ENCODE measurements around the gene TBCE.
A peak's percentile ranks its signal among the peaks of the same experiment; 100 is the strongest.

TBCE gene, protein sequence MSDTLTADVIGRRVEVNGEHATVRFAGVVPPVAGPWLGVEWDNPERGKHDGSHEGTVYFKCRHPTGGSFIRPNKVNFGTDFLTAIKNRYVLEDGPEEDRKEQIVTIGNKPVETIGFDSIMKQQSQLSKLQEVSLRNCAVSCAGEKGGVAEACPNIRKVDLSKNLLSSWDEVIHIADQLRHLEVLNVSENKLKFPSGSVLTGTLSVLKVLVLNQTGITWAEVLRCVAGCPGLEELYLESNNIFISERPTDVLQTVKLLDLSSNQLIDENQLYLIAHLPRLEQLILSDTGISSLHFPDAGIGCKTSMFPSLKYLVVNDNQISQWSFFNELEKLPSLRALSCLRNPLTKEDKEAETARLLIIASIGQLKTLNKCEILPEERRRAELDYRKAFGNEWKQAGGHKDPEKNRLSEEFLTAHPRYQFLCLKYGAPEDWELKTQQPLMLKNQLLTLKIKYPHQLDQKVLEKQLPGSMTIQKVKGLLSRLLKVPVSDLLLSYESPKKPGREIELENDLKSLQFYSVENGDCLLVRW

DNA sequence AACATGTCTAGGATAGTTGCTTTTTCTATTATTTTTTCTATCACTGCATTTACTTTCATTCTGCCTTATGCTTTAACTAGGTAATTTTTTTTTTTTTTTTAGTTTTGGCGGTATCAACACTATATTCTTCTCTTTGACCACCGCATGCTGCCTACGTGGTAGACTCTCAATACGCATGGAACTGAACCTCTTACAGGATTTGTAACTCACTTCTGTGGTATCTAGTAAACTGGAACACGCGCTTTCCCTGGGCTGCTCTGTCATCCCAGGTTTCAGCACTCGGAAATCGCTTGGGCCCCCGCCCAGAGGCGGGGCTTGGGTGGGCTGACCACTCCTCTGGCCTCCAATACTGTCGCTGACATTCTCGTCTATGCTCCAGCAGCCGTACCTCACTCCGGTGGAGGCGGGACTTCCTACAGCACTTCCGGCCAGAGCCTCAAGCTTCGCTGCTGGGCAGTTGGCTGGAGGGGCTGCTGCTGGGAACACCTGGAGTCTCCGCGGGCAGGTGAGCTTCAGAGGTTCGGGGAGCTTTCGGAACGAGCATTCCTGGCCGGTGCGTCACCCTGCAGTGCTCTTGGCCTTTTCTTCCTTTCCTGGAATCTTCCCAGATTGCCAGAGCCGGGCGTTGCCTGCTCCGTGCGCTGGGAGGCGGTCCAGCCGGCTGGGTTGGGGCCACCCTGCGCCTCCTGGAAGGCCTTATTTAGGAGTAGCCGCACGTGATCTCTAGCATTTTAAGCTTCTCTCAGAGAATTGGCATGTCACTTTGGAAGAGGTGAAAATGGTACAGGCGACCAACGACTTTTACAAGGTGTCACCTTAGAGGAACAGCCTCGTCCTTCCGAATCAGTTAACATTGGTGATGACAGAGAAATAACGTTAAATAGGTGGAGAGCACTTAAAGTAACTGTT, at the start of gene TBCE:
Gene TBCE, plus strand, starts transcription at position 428 of the 909 bp plus-strand sequence. CDS start 12,623 bp downstream, outside the sequence.
- peak; percentile 93 for FAIRE-seq

DNA sequence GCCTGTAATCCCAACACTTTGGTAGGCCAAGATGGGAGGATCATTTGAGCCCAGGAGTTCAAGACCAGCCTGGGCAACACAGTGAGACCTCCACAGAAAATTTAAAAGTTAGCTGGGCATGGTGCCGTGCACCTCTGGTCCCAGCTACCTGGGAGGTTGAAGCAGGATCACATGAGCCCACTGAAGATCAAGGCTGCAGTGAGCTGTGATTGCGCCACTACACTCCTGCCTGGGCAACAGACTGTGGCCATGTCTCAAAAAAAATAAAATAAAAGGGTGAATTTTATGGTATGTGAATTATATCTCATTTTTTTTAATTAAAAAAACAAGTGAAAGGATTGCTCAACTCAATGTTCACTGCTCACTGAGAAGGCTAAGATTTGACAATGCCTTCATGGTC, 48.0 kb upstream of the TBCE start:
- no peak for FAIRE-seq

DNA sequence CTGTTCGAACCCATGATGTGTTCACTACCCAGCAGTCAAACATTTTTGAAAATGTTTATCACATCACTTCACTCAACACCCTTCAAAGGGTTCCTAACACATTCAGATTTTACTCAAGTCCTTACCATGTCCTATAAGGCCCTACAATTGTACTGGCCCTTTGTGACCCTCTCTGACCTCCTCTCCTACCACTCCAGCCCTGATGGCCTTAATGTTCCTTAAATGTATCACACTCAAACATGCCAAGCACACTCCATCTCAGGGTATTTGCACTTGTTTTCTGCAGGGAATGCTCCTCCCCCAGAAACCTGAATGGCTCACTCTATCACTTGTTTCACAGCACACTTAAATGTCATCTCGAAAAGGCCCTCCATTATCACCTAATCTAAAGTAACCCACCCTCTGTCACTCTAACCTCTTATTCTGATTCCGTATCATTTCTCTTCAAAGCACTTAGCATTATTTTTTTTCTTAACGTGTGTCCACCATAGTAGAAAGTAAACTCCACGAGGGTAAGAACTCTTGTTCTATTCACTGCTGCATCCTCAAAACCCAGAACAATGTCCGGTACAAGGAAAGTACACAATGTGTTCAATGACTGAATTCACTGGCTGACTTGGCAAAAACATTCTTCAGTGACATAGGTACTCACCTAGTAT, 46.6 kb upstream of the TBCE start:
- no peak for FAIRE-seq

DNA sequence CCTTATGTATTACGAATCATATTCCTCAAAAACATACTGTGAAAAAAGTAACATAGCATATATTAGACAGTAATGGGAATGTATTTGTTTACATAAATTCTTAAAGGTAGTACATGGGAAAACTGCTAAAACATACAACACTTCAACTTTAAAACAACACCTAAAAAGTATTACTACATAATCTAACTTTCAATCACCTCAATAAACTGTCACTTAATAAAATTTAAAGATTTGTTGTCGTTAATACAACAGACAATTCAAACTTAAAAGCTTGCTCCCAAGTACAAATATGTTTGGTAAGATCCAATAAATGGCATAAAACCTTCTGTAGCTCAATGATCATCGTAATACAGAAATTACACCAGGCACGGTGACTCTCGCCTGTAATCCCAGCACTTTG, 42.9 kb upstream of the TBCE start:
- no peak for FAIRE-seq

DNA sequence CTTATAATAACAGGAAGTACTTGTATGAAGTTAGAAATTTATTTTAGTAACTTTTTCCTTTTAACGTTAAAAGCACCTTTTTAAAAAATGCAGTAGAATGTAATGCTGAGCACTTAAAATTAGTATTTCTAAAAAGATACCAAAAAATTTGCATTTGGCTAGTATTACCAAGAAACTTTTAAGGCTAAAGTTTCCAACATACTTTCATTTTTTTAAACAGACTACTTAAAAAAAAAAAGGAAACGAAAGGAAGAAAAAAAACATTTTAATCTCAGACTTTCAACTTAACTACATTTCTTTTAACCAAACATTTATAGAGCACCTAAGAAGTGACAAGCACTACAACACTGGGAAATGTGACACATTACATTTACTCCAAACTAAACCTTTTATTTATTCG, 42.1 kb upstream of the TBCE start:
- FAIRE-seq = peak; percentile 41

DNA sequence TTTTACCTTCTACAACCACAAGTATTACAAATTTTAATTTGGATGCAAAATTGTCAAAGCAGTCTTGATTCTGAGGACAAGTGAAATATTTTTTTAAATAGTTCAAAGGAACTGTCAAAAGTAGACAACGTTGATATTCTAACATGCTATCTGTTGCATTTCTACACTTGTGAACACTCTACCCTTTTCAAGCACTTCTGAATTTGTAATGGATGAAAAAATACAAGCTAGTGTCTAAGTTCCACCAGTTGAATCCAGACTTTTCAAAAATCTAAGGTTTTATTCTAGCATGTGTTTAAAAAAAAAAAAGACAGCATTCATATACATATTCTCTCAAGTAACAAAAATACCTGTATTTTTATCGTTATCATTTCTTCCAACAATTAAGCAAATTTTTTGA, 41.4 kb upstream of the TBCE start:
- peak; percentile 53 for FAIRE-seq

DNA sequence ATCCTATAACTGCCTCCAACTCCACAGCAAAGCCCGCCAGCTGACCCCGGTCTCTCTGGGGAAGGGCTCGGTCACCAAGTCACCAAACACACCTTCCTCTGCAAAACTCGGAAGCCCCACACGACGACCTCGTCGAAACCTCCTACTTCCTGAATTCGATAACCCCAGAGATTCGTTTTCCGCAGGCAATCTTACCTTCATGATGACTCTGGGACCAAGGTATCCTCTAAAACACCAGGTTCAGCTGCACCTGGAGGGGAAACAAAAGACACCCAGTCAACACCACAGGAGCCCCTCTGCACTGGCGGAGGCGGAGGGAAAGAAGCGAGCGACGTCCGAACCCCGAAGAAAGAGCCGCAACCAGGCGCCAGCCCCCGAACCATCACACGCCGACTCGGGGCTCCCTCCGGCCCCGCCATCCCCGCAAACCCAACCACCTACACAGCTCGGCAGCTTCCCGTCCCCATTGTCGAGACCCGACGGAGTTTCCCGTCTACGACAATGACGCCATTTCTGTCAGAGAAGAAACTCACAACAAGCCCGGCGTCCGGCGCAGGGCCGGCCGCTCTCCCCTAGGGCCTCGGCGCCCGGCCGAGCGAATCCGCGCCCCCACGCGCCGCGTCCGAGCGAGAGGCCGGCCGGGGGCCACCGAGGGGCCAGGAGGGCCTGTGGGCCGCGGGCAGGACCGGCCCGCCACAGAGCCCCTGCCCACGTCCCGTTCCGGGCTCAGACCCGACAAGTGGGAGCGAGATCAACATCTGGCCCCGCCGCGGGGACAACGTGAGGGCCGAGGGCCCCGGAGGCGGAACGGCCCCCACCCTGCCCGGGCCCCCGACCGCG, 40.3 kb upstream of the TBCE start:
- FAIRE-seq = no peak

DNA sequence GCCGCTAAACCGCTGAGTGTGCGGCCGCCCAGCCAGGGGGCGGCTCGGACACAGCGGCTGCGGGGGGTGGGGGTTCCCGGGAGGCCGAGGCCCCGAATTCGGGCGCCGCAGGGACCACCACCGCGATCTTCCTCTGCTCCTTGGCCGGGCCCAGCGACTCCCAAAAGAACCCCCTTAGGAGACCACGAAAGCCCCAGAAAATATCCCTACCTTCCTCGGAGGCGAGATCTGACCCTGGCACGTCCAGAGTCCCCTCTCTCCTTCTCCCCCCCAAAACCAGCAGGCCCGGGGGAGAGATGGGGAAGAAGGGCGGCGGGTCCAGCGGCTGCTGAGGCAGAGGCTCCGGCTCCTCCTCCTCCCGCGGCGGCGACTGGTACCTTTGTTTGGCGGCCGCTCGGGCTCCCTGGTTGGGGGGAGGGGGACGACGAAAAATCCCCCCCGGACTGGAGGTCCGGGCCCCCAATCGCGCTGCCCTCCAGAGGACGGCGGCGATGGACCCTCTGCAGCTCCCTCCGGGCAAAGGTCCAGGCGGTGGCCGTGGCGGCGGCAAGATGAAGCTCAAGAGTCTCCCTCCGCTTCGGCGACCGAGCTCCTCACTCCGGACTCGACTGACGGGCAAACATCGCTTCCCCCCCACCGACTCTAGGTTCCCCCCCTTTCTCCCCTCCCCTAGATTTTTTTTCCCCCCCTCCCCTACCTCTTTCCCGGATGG, 39.5 kb upstream of the TBCE start, which contains the start of gene ARID4B:
Gene ARID4B, minus strand, starts transcription at position 621 of the 712 bp plus-strand sequence. CDS start 1,260 bp downstream, outside the sequence.
- no peak for FAIRE-seq

DNA sequence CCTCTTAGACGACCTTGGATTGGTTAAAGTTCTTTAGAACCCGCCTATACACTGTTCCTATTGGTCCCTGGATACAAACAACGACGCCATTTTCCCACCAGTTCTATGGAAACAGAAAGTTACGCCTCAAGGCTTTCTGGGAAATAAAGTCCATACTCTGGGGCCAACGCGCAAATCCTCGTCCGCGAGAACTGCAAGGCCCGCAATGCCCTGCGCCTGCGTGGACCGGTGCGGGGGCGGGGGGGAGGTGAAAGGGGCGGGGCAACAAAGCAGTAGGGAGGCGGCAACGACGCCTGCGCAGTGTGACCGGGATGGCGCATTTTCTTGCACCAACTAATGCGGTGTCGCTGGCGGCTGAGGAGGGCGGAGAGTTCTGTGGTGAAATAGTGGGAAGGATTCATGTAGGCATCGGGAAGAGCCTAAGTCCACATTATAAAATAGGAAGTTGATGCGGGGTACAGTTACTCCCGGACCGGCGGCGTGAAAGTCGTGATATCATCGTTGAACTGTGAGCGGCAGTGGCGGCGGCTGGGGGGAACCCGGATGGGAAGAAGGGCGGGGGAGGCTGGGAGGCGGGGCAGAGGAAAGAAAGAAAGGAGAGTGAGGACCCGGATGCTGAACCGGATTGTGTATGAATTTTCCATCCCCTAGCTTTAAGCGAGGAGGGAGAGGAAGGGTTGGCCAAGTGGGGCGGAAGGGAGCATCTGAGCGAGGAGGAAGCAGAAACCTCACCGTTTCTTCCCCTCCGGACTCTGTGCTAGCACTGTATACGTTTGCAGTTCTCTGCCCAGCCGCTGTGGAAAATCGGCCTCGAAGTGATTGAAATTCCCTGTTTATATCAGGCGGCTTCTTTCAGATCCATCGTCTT, 38.7 kb upstream of the TBCE start, which contains the start of gene GGPS1:
Gene GGPS1, plus strand, starts transcription at position 300 of the 868 bp plus-strand sequence. CDS start 6,695 bp downstream, outside the sequence.
- FAIRE-seq = peak; percentile 96

DNA sequence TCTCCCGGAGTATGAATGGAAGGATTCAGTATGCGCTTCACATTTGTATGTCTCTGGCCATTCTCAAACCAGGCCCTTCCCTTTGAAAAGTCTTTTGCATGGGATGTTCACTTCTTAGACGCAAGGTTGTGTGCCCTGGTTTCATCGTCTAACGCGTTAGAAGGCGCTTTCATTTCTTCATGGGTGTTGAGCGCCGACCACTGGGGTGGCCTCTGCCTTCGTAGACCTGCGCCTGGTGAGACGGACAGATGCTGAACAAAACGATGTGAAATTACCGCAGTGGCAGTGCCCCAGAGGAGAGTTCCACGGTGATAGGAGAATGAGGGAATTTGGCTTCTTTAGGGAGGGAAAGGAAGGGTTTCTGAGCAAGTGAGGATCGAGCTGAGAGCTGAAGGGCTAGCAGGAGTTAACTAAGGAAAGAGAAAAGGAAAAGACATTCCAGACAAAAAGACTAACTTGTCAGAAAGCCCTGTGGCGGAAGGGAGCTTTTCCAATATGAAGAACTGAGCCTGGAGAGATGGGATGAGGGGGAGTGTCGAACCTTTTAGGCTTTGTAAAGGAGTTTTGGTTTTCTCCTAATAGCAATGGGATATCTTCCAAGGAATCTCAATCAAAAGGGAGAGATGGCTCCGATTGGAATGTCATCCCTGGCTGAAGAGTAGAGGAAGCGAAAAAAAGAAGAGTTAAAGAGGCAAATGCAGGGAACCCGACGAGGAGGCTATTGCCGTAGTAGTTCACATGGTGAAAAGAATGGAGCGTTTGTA, 37.9 kb upstream of the TBCE start:
- FAIRE-seq = no peak

DNA sequence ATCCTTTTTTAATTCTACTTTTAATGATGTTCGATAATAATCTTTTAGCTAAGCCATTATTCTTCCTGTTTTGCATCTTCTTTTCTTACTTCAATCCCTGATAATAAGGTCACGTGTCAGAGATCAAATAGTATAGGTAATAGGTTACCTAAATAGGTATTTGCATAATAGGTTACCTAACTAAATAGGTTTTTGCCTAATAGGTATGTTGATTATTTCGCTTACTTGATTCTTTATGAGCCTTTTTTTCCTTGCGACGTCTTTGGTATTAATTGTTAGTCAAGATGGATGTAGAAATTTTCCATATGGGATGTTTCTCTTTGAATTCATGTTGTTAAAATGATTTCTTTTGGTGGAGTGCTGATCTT, 36.3 kb upstream of the TBCE start:
- FAIRE-seq = no peak

DNA sequence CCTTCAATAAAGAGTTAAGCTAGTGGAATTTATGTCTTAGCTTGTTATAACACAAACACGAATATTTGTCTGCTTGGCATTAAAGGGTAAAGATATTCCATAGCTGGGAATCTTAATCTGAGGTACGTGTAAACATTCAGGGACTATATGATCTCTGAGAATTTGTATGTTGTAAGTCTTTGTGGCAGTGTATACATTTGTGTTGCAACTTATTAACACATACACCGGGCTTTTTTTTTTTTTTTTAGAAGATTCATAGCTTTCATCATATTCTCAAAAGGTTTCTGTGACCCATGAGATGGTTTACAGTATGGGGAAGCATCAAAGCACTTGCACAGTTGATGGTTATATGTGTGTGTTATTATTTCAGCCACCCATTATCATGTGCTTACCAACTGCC, 35.8 kb upstream of the TBCE start:
- FAIRE-seq = no peak

DNA sequence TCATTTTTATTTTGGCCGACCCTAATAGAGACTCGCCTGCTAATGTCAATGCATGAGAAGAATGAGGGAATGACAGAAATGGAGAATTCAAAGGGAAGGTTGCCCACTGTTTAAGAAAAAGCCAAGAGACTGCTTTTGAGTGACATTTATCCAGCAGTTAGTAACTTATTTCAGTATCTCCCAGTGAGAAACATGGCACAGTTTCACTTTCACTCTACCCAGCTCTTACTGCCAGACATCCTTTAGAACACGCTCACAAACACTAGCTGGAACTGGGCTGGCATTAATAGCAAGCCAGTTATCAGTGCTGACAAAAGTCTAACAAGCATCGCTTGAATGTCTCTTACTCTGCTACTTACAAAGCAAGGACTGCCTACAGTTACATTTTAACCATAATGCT, 30.3 kb upstream of the TBCE start:
- FAIRE-seq = no peak

DNA sequence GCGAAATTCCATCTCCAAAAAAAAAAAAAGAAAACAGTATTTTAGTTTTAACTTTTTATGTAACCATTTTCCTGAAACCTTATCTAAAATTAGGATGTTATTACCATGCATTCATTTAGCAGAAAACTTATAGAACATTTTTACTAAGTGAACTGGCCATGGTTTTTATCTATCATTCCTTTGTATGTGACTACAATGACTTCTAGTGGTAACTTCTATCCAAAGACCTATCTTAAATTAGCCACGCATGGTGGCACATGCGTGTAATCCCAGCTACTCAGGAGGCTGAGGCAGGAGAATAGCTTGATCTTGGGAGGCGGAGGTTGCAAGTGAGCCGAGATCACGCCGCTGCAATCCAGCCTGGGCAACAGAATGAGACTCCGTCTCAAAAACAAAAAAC, 27.5 kb upstream of the TBCE start:
- FAIRE-seq = no peak

DNA sequence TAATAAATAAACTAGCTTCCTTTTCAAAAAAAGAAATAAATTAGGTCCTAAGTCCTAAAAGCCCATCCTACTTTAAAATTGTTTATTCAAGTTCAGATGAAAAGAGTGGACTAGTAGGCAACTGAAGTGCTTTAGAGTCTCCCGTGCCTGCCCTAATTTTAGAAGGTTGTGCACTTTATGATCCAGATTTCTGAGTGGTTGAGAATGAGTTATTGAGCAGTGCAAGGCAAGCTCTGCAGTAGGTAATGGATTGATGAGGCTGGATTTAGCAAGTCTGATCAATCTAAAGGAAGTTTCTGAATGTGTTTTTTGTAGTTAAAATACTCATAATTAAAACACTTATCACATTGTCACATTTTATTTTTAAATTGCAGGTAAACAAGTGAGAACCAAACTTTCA, 25.9 kb upstream of the TBCE start:
- FAIRE-seq = no peak

DNA sequence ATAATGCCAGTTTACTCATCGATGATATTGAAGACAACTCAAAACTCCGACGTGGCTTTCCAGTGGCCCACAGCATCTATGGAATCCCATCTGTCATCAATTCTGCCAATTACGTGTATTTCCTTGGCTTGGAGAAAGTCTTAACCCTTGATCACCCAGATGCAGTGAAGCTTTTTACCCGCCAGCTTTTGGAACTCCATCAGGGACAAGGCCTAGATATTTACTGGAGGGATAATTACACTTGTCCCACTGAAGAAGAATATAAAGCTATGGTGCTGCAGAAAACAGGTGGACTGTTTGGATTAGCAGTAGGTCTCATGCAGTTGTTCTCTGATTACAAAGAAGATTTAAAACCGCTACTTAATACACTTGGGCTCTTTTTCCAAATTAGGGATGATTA, 25.2 kb upstream of the TBCE start:
- no peak for FAIRE-seq

DNA sequence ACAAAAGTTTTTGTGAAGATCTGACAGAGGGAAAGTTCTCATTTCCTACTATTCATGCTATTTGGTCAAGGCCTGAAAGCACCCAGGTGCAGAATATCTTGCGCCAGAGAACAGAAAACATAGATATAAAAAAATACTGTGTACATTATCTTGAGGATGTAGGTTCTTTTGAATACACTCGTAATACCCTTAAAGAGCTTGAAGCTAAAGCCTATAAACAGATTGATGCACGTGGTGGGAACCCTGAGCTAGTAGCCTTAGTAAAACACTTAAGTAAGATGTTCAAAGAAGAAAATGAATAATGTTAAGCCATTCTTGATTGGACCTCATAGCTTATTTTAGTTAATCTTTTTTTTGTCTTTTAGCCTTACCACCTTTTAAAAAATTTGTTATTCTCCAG, 24.8 kb upstream of the TBCE start:
- no peak for FAIRE-seq

DNA sequence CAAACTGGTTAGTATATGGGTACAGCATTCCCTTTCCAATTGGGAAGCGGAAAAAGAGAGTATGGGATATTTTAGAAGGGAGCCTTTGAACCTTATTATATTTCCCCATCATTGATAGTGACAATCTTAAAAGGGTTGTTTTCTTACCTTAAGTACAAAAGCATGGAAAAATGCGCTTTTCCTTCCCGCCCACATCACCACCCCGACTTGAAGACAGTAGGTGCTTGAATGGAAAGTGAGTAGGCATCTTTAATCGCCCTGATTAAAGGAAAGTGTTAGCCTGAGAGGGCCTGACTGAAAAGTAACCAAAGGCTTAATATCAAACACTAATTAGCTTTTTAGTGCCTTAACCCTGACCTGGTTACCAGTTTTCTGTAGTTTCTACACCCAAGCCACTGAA, 23.5 kb upstream of the TBCE start:
- no peak for FAIRE-seq

DNA sequence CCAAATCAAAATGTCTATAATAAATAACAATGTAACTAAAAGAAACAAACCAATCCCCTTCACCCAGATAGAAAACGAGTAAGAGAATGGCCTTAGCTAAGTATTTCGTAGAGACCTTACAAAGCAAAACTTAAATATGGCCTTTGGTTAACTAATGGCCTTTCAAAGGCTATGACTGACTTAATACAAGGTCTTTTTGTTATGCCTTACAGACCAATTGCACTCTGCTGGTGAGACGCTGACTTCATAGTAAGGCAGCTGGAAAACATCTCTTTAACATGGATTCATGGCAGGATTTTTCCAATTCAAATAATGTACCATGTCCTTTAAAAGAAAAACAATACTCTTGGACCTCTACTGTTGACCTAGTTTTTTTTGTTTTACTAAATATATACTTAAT, 15.8 kb upstream of the TBCE start:
- no peak for FAIRE-seq

DNA sequence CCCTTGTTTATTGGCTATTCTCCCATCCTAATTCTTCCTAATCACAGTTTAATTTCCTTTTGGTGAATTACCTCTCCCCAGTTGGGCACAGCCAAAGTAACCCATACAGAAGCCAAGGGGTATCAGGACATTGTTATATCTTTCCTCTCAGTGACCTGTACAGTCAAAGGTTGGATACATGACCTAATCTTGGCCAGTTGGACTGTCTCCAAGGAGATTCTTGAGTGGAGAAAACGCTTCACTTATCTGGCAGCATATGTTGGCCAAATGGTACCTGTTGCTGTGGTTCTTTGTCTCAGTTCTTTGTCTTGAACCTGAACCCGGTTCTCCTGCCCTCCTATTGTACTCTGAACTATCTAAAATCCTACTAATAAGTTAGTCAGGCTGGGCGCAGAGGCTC, 15.3 kb upstream of the TBCE start:
- FAIRE-seq = no peak
